HG03196 (cell line): Measurements from ENCODE around the gene SF3B2.
A peak's percentile ranks its signal among the peaks of the same experiment; 100 is the strongest.
"Not testable (repeated sequence)": the region's sequence is repeated elsewhere in the genome, so short reads cannot be mapped to it uniquely, and the experiment has no call there.

Source experiments
- ATAC-seq: cut with Tn5 transposase; IDR thresholded peaks from one replicate; pipeline ENCODE4 v1.9.1; 2021; ENCODE audit not compliant: unreplicated experiment

SF3B2 gene, protein sequence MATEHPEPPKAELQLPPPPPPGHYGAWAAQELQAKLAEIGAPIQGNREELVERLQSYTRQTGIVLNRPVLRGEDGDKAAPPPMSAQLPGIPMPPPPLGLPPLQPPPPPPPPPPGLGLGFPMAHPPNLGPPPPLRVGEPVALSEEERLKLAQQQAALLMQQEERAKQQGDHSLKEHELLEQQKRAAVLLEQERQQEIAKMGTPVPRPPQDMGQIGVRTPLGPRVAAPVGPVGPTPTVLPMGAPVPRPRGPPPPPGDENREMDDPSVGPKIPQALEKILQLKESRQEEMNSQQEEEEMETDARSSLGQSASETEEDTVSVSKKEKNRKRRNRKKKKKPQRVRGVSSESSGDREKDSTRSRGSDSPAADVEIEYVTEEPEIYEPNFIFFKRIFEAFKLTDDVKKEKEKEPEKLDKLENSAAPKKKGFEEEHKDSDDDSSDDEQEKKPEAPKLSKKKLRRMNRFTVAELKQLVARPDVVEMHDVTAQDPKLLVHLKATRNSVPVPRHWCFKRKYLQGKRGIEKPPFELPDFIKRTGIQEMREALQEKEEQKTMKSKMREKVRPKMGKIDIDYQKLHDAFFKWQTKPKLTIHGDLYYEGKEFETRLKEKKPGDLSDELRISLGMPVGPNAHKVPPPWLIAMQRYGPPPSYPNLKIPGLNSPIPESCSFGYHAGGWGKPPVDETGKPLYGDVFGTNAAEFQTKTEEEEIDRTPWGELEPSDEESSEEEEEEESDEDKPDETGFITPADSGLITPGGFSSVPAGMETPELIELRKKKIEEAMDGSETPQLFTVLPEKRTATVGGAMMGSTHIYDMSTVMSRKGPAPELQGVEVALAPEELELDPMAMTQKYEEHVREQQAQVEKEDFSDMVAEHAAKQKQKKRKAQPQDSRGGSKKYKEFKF

DNA sequence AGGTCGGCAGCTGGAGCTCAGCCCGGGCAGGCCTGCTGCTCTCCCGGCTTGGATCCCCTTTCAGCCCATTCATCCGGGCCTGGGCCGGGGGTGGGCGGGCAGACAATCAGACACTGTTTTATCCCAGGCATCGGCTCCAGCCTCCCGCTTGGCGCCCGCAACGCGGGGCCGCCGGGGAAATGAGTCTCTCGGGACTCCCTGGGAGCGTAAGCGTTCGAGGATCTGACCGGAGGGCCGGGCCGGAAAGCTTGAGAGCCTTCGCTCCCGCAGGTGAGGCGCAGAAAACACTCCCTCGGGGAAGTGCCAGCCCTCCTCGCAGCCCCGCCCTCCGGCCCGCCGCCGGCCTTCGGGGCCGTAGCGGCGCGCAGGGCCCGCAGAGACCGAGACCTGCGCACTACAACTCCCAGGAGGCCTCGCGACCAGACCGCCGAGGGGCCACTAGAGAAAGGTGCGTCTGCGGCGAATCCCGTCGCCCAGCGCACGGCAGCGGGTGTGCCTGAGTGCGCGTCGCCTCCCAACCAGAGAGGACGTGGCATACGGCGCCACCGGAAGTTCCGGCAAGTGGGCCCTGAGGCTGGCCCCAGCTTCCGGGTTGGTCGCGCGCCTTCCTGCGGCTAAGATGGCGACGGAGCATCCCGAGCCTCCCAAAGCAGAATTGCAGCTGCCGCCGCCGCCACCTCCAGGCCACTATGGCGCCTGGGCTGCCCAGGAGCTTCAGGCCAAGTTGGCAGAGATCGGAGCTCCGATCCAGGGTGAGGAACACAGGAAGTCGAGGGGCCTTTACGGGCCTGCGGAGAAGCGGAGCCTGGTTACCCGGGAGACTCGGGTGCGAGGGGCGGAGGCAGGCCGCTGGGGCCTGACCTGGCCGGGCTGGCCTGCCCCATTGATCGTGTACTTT lies at the start of gene SF3B2:
Gene SF3B2, plus strand, starts transcription at position 599 of the 898 bp plus-strand sequence. Its CDS starts 21 bp downstream, at position 620.
- peak; percentile 91 for ATAC-seq

DNA sequence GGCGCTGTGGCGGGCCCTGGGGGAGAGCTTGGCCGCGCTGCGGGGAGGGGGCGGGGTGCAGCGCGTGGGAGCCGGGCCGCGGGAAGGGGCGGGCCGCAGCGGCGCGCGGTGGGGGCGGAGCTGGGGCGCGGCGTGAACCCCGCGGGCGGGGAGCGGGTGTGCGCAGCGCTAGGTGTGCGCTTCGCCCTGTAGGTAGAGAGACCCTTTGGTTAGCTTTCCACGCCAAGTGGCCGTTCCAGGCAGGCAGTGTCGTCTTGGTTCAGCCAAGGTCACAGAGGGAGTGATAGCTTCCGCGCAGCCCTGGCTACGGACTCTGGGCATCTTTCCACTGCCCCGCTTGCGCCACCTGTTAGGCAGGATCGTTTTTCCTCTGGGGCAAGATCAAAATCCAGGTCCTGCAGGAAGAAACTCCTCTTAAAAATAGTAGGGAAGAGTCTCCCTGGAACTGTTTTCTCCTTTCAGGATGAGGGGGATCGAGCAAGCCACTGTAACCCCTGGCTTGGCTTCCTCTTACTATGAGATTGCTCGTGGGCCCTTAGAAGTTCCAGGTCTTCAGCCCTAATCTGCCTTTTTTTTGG lies 49.4 kb upstream of the SF3B2 start:
- peak; percentile 38 for ATAC-seq

DNA sequence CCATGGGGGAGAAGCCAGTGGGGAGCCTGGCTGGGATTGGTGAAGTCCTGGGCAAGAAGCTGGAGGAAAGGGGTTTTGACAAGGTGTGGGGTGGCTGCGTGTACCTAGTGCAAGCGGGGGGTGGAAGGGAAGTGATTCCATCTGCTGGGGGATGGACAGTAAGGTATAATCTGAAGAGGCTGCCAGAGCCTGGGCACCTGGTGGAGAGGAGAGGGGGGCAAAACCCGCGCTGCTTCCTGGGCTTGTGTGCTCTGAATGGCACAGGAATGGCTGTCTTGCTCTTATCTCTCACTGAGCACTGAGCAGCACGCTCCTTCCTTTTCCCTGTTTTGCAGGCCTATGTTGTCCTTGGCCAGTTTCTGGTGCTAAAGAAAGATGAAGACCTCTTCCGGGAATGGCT lies 48.9 kb upstream of the SF3B2 start:
- ATAC-seq = no peak

DNA sequence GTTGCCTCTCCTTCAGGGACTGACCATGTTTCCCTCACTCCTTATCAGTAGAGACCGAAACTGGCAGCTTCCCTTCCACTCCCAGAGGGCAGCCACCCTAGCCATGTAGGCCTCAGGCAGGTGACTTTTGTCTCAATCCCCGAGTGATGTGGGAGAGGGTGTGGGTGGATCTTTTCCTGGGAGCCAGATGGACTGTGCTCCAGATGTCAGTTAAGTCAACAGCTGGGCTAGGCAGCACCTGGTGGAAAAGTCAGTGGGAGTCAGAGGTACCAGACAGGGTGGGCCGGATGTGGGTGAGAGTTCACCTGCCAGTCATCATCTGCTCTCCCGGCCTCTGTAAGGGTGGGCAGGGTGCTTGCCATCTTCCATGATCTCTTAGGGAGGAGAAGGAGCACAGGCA lies 48.0 kb upstream of the SF3B2 start:
- ATAC-seq = no peak

DNA sequence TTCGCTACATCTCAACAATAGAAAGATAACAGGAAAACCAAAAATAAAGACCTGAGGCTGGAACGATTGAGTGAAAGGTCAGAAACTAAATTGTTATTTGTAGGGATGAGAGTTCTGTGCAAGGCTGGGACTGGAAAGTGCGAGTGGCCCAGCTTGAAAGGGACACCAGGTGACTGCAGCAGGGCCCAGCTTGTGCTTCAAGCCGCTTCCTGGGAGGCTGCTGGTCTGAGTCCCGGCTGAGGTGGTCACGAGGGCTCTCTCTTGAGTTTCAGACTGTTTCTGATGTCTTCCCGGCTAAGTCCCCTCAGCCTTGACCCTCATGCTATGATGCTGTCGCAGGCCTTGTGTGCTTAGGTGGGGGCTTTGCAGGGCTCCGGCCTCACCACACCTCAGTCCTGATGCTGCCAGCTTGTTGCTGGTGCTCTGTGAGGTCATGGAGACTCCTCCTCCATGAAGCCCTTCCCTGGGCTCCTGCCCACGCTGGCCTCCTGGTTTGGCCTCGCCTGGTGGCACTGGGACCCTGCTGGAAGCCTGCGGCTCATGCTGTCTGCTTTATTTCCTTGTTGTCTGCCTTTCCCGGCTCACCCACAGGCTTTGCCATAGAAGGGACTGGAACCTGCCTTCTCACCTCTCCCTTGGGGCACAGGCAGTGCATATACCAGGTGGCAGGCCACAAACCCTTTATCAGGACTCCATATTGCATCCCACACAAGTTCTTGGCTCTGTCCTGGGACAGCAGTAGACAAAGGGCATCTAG lies 45.9 kb upstream of the SF3B2 start:
- no peak for ATAC-seq

DNA sequence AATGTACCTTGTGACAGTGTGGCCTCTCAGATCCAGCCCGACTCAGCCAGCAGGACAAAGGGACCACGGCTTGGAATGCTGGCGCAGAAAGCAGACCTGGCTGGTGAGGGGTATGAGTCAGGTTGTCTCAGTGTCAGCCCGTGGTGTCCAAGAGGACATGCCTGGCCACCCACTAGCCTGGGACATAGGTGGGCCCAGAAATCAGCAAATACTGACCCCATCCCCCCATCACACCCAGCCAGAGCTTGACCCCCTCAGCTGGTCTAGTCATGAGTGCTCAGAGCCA lies 45.3 kb upstream of the SF3B2 start:
- ATAC-seq = no peak

DNA sequence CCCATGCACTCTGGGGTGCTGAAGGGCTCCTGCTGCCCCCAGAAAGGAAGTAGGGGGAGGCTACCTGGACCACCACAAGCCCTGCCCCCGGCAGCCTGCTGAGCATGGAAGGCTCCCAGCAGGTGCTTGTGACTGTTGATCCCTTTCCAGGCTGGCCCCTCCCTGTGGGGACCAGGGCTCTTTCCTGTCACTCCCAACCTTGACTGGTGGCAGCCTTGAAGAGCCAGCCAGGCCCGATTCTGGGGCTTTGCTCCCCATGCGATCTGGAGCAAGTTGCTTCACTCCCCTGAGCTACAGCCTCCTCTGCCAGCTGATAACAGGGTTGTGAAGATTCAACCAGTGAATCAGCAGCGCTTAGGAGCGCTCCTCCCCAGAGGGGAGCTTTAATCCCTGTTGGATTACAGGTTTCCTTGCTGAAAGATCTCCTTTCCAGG lies 44.9 kb upstream of the SF3B2 start:
- ATAC-seq = no peak

DNA sequence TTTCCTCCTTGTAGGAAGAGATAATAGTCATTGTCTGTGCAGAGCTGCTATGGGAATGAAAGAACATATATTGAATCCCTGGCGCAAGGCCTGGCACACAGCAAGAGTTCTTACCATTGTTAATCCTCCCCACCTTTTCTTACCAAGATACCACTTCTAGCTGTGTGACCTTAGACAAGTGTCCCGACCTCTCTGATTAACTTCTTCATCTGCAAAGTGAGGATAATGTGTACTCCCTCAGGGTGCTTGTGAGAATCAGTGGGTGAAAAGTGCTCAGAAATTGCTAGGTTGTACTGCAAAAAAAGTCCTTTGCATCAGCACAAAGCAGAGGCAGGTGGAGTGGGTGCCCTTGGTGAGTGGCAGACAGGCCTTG lies 44.1 kb upstream of the SF3B2 start:
- ATAC-seq = no peak

DNA sequence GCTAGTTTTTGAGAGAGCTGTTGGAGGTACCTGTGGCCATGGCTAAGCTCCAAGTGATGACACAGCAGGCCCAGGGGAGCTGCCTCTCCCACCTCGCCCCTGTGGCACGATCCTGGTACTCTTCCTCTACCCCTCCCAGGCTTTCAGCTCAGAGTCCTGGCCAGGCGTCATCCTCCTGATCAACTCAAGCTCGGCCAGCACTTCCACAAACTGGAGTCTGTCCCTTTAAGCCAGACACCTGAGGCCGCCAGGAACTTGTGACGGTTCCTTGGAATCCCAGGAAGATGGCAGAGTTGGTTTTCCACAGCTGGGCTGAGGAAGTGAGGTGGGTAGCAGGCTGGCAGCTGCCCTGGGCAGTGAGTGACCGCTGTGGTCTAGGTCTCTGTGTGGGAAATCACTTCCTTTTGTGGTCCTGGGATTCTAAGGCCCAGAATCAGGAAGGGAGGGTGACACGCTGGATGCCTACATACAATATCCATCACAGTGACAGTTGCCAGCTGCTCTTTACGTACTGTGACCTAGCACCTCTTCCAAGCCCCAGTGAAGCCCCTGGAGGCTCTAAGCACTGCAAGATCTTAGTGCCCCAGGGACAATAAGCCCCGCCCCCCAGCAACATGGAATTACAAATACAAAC lies 43.6 kb upstream of the SF3B2 start:
- ATAC-seq = no peak

DNA sequence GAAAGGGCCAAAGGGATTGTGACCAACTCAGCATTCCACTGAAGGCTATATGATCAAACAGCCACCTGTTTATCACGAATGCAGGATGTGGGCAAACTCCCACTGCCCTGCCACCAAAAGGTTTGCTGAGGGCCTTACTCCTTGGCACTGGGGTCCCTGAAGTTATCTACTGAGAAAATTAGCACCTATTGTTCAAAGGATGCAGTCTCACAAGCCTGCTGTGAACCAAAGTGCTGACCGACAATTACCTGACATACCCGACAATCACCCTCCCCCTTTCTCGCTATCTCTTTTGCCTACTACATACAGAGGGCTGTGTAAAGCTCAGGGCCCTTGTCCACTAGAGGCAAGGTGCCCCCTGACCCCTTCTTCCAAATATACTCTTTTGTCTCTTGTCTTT lies 42.1 kb upstream of the SF3B2 start:
- ATAC-seq = not testable (repeated sequence)

DNA sequence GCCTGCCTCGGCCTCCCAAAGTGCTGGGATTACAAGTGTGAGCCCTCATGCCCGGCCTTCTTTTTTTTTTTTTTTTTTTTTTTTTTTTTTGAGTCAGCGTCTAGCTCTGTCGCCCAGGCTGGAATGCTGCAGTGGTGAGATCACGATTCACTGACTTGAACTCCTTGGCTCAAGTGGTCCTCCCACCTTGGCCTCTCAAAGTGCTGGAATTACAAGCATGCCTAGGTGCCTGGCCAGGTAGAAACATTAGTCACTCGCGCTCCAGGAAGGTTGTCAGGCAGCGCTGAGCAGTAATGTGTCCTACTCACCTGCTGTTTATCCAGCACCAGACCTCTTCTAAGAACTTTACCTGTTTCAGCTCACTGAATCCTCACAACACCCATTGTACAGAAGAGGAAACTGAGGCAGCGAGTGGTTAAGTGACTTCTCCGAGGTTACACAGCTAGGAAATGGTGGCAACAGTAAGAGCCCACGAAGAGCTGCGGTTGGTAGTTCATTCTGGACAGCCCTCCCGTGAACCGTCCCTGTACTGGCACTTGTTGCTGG lies 40.9 kb upstream of the SF3B2 start:
- no peak for ATAC-seq

DNA sequence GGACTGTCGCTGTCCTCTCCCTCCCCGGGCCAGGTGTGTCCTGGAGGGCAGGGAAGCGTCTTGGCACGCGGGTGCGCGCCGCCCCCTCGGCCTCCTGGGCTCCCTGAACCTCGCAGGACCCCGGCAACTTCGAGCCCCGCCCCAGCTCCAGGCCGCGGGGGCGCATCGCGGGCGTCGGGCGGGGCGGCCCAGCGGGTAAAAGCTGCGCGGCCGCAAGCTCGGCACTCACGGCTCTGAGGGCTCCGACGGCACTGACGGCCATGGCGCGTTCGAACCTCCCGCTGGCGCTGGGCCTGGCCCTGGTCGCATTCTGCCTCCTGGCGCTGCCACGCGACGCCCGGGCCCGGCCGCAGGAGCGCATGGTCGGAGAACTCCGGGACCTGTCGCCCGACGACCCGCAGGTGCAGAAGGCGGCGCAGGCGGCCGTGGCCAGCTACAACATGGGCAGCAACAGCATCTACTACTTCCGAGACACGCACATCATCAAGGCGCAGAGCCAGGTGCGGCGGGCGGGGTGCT lies 40.3 kb upstream of the SF3B2 start, which contains the start of gene CST6:
Gene CST6, plus strand, starts transcription at position 224 of the 519 bp plus-strand sequence. Its CDS starts 37 bp downstream, at position 261.
- no peak for ATAC-seq

DNA sequence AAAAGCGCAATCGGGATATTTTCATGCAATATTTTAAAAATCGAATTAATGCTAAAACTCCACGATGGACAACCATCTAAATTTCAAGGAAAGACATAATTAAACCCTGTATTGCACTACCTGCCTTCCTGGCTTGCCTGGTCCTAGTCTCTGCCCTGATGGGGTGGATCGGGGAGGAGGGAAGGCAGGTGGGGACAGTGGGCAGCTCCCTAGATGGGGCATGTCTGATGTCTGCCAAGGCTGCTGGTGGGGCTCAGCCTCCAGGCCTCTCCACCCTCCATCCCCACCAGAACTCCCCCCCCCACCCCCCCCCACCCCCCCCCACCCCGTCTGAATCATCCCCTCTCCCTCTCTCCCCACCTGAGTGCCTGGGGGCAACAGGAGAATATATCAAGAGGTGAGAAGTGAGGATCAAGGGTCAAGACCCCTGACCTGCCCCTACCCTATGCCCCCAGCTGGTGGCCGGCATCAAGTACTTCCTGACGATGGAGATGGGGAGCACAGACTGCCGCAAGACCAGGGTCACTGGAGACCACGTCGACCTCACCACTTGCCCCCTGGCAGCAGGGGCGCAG lies 39.7 kb upstream of the SF3B2 start:
- no peak for ATAC-seq

DNA sequence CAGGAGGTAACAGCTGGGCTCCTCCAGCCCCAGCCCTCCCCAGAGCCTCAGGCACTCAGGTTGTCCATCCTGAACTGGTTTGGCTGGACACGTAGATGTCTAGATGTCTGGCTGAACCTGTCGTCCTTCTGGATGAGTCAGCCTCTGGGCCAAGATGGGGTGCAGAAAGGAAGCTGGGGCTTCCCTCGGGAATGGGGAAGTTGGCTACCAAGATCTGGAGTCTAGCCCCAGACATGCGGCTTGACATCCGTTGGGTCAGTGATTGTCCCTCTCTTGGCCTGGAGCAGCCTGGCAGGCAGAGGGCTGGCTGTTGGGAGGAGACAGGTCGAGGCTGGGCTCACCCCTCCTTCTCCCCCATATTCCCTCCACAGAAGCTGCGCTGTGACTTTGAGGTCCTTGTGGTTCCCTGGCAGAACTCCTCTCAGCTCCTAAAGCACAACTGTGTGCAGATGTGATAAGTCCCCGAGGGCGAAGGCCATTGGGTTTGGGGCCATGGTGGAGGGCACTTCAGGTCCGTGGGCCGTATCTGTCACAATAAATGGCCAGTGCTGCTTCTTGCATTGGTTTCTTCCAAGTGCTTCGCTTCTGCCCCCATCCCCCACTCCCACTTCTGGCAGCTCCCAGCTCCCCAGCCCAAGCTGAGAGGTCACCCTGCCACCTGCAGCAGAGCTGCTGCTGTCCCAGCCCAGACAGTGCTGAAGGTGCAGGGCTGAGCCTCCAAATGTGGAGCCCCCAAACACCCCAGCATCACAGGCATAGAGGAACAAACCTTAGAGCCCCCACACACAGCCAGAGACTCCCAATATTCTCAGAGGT lies 39.0 kb upstream of the SF3B2 start:
- no peak for ATAC-seq

DNA sequence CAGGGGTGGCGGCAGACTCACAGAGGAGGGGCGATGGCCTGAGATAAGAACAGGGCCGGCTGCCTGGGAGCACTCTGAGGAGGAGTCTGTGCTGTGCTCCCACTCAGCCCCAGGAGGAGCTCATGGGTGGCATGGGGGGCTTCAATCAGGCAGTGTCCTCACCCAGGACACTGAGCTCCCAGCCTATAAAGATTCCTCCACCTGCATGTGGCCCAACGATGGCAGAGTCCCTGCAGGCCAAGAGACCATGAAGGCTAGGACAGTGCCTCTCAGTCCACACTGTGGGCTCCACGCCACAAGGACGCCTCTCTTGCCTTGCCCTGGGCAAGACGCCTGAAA lies 38.4 kb upstream of the SF3B2 start:
- no peak for ATAC-seq

DNA sequence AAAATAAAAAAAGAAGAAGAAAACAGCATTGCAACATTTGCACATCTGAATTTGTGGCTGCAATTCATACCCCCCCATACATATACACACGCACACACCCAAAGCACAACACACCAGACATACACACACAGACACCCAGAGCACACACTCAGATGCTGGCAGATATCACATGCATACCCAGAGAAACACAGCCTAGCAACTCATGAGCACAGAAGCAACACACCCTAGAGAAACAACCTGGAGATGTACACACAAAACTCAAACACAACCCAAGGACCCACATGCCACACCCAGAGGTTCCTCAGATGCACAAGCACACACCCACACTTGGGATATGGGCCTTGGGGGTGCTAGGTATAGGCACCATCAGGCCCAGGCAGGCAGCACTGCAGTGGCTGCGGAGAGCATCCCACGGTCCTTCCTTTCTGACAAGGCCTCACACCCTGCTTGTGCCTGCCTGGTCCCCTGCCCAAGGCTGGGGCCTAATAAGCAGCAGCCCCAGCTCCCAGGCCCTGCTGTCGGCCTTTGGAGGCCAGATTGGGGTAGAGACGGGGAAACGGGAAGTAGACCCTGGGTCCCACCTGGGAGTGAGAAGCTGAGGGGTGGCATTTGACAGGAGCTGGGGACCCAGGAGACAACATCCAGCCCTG lies 37.2 kb upstream of the SF3B2 start:
- no peak for ATAC-seq

DNA sequence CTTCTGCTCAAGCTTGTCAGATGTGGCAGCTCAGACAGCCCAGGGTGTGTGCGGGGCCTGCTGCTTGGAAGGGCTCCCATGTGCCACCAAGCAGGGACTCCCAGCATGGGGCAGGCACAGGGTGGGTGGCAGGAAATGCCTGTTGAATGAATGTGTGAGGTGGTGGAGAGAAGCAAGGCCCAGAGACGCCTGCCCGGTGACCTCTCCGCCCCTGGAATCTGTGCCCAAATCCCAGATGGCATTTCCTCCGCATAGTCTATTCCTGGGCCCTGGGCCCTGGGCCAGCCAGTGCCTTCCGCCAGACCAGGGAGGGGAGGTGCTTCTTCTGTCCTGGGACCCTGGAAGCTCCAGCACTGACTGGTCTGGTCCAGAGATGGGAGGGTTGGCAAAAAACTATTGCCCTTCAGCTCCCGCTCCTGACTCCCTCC lies 36.7 kb upstream of the SF3B2 start:
- no peak for ATAC-seq
